ENCODE results near the gene RBBP8NL.

RBBP8NL gene

DNA sequence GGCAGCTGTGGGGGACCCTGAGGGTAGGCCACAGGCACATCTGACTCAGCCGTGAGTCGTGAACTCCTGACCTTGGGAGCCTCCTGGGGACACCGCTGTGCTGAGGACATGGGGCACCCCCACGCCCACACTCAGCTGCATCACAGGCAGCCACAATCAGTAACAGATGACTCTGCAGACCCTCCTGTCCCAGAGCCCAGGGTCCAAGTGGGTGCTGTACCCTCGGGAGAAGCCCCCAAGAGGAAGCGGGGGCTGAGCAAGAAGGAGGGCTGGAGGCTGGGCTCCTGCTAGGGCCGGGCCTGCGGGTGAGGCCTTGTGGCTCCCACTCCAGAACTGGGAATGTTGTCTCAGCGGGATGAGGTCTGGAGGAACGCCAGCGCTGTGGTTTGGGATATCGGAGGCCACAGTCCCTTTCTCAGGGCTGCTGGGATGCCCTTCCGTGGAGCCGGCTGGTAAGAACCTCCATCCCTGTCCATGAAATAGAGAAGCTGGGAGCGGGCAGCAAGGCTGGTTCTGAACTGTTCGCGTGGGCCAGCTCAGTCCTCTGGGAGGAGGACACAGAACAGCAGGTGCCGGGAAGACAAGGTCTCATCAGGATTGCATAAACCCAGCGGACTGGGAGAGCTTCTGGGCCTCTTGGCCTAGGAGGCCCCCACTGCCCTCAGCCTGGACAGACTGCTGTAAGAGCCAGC, 57.1 kb downstream of the RBBP8NL start:
- Histone ChIP-seq H3K9me3 (ENCODE audit: insufficient read depth, low read depth, low read length) (no peaks in the 10 kb centered on the region), H3F3A (ENCODE audit: low read depth) (no peaks in the 10 kb centered on the region), H3K9me2 (replicated peaks; ENCODE audit: low read depth, low read length) (no peaks in the 10 kb centered on the region), H2AFZ (ENCODE audit: low read length) (no peak overlapping the region), H3K27me3 (ENCODE audit: insufficient read depth, low read length, poor library complexity, severe bottlenecking) (no peaks in the 10 kb centered on the region), H3K36me3 (ENCODE audit: insufficient read depth, low read length) (no peaks in the 10 kb centered on the region), H3K4me2 (ENCODE audit: low read depth, low read length, poor library complexity, severe bottlenecking) (no peak overlapping the region), H3K4me1 (ENCODE audit: insufficient read depth, low read length, poor library complexity, severe bottlenecking) (no peaks in the 10 kb centered on the region), H3K9ac (ENCODE audit: low read depth, low read length, poor library complexity, severe bottlenecking) (no peak overlapping the region), H3K4me3 (ENCODE audit: low read length, poor library complexity, severe bottlenecking) (no peak overlapping the region), H4K20me1 (ENCODE audit: insufficient read depth, low read length, poor library complexity, severe bottlenecking) (no peaks in the 10 kb centered on the region), H3K79me2 (ENCODE audit: insufficient read depth, low read length) (no peaks in the 10 kb centered on the region)
- no peak for TF ChIP-seq EZH2phosphoT487 (IDR thresholded peaks at IDR 0.05; ENCODE audit: borderline replicate concordance)
- TF ChIP-seq, protein P1, sequence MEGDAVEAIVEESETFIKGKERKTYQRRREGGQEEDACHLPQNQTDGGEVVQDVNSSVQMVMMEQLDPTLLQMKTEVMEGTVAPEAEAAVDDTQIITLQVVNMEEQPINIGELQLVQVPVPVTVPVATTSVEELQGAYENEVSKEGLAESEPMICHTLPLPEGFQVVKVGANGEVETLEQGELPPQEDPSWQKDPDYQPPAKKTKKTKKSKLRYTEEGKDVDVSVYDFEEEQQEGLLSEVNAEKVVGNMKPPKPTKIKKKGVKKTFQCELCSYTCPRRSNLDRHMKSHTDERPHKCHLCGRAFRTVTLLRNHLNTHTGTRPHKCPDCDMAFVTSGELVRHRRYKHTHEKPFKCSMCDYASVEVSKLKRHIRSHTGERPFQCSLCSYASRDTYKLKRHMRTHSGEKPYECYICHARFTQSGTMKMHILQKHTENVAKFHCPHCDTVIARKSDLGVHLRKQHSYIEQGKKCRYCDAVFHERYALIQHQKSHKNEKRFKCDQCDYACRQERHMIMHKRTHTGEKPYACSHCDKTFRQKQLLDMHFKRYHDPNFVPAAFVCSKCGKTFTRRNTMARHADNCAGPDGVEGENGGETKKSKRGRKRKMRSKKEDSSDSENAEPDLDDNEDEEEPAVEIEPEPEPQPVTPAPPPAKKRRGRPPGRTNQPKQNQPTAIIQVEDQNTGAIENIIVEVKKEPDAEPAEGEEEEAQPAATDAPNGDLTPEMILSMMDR (conservative IDR thresholded peaks at IDR 0.05; ENCODE audit: low read length), result no peak

DNA sequence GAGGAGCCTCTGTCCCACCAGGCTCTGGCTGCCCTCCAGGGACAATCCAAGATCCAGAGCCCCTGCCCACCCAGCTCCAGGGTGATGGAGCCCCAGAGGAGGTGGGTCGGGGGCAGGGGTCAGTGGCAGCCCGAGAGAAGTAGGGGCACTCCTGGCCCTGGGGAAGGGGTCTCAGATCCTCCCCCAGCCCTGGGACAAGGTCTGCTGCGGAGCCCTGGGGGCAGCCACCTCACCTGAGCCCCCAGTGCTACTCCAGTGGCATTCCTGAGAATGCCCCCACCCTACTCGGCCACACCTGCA, 57.6 kb downstream of the RBBP8NL start:
- Histone ChIP-seq H3K4me1 (ENCODE audit: insufficient read depth, low read length, poor library complexity, severe bottlenecking) (no peaks in the 10 kb centered on the region), H3K4me3 (ENCODE audit: low read length, poor library complexity, severe bottlenecking) (no peak overlapping the region), H3K79me2 (ENCODE audit: insufficient read depth, low read length) (no peaks in the 10 kb centered on the region), H2AFZ (ENCODE audit: low read length) (no peak overlapping the region), H3K9ac (ENCODE audit: low read depth, low read length, poor library complexity, severe bottlenecking) (no peak overlapping the region), H3K4me2 (ENCODE audit: low read depth, low read length, poor library complexity, severe bottlenecking) (no peak overlapping the region), H3K9me2 (replicated peaks; ENCODE audit: low read depth, low read length) (no peaks in the 10 kb centered on the region), H3F3A (ENCODE audit: low read depth) (no peaks in the 10 kb centered on the region), H4K20me1 (ENCODE audit: insufficient read depth, low read length, poor library complexity, severe bottlenecking) (no peaks in the 10 kb centered on the region), H3K36me3 (ENCODE audit: insufficient read depth, low read length) (no peaks in the 10 kb centered on the region), H3K27me3 (ENCODE audit: insufficient read depth, low read length, poor library complexity, severe bottlenecking) (no peaks in the 10 kb centered on the region), H3K9me3 (ENCODE audit: insufficient read depth, low read depth, low read length) (no peaks in the 10 kb centered on the region)
- TF ChIP-seq, protein P1 (conservative IDR thresholded peaks at IDR 0.05; ENCODE audit: low read length), result no peak

DNA sequence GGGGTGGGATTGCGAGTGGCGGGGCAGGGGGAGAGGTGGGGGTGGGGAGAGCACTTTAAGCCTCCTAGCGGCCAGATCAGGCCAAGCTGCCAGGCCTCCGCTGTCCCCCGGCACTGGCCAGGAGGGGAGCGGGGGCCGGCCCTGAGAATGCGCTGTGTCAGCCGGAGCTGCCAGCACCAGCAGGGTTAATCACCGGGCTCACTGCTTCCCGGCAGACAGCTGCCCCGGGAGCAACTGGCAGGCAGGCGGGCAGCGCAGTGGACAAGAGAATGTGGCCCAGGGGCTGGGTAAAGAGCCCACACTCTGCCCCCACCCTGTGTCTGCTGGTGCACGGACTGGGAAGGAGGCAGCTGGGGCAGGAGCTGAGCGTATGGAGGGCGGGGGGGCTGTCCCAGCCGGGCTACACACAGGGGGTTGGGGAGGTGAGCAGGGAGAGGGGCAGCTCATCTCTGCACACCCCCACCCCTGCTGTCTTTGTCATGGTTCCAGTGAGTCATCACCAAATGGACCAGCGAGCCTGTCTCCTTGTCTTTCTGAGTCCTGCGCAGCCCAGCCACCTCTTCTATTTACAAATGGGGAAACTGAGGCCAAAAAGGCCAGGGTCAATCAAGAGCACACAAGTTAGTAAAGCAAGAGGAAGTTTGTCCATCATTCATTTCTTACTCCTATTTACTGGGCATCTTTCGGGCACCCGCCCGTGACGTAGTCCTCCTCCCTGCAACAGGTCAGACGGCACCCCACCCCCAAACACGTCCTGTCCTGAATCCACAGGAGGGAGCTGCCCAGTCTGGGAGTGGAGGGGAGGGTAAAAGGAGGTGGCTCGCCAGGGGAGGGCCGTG, 58.1 kb downstream of the RBBP8NL start:
- H3K9me2 ChIP-seq (replicated peaks; ENCODE audit: low read depth, low read length), result no peaks in the 10 kb centered on the region
- H3K4me3 ChIP-seq (ENCODE audit: low read length, poor library complexity, severe bottlenecking), result no peak overlapping the region
- TF ChIP-seq, protein P1 (conservative IDR thresholded peaks at IDR 0.05; ENCODE audit: low read length), result no peak
- no peak for TF ChIP-seq EZH2phosphoT487 (IDR thresholded peaks at IDR 0.05; ENCODE audit: borderline replicate concordance)
- no peaks in the 10 kb centered on the region for H3K4me1 ChIP-seq (ENCODE audit: insufficient read depth, low read length, poor library complexity, severe bottlenecking)
- H4K20me1 ChIP-seq (ENCODE audit: insufficient read depth, low read length, poor library complexity, severe bottlenecking), result no peaks in the 10 kb centered on the region
- H3K9ac ChIP-seq (ENCODE audit: low read depth, low read length, poor library complexity, severe bottlenecking), result no peak overlapping the region
- H2AFZ ChIP-seq (ENCODE audit: low read length), result no peak overlapping the region
- no peaks in the 10 kb centered on the region for H3K9me3 ChIP-seq (ENCODE audit: insufficient read depth, low read depth, low read length)
- no peaks in the 10 kb centered on the region for H3K36me3 ChIP-seq (ENCODE audit: insufficient read depth, low read length)
- H3K27me3 ChIP-seq (ENCODE audit: insufficient read depth, low read length, poor library complexity, severe bottlenecking), result no peaks in the 10 kb centered on the region
- H3K4me2 ChIP-seq (ENCODE audit: low read depth, low read length, poor library complexity, severe bottlenecking), result no peak overlapping the region
- no peaks in the 10 kb centered on the region for H3K79me2 ChIP-seq (ENCODE audit: insufficient read depth, low read length)
- H3F3A ChIP-seq (ENCODE audit: low read depth), result no peaks in the 10 kb centered on the region
